SU-DHL-6 (cell line): ENCODE results near the gene HS6ST2.

Source experiments
- H2AFZ ChIP-seq: fragments of 200-600 bp; sonication (generic); 2 replicates; pipeline ENCODE4 v1.6.1; 2014; ENCODE audit warnings: low read depth, mild to moderate bottlenecking, moderate library complexity, mixed read lengths, antibody characterized with exemption, low read length; ENCODE audit not compliant: severe bottlenecking
- H3F3A ChIP-seq: fragments of 200-600 bp; shearing (Covaris generic); 2 replicates; pipeline ENCODE4 v1.6.0; 2016; ENCODE audit warnings: antibody characterized with exemption, mild to moderate bottlenecking; ENCODE audit not compliant: insufficient read depth
- H3K27ac ChIP-seq: fragments of 200-600 bp; sonication (generic); 2 replicates; pipeline ENCODE4 v1.5.1; 2016; ENCODE audit warnings: low read depth, mild to moderate bottlenecking, low read length, moderate library complexity, mixed read lengths
- H3K27me3 ChIP-seq: fragments of 200-600 bp; sonication (generic), shearing (Covaris generic); 2 replicates; pipeline ENCODE4 v1.6.0; 2014; ENCODE audit warnings: mild to moderate bottlenecking, low read length
- H3K36me3 ChIP-seq: fragments of 200-600 bp; sonication (generic); 2 replicates; pipeline ENCODE4 v1.6.1; 2014; ENCODE audit warnings: mild to moderate bottlenecking, low read length, mixed read lengths
- H3K4me2 ChIP-seq: fragments of 300-600, 200-600 bp; shearing (Covaris generic), sonication (generic); 2 replicates; pipeline ENCODE4 v1.6.0; 2014; ENCODE audit warnings: low read length, low read depth, mild to moderate bottlenecking; ENCODE audit not compliant: poor library complexity, severe bottlenecking
- H3K4me3 ChIP-seq: fragments of 200-600 bp; sonication (generic); 2 replicates; pipeline ENCODE4 v1.5.1; 2014; ENCODE audit warnings: antibody characterized with exemption, low read length, mild to moderate bottlenecking, mixed read lengths; ENCODE audit not compliant: insufficient read depth, poor library complexity, severe bottlenecking
- H3K79me2 ChIP-seq: fragments of 200-600 bp; sonication (generic); 2 replicates; pipeline ENCODE4 v1.6.1; 2014; ENCODE audit warnings: mild to moderate bottlenecking, low read length, moderate library complexity; ENCODE audit not compliant: insufficient read depth
- H3K9ac ChIP-seq: fragments of 200-600 bp; sonication (generic); 2 replicates; pipeline ENCODE4 v1.7.0; 2014; ENCODE audit warnings: mild to moderate bottlenecking, low read length
- H3K9me2 ChIP-seq: fragments of 200-600 bp; sonication (generic); replicated peaks from 2 replicates; pipeline ENCODE4 v1.6.1; 2014; ENCODE audit warnings: low read length; ENCODE audit not compliant: insufficient read depth
- H3K9me3 ChIP-seq: fragments of 200-600 bp; sonication (generic); 2 replicates; pipeline ENCODE4 v1.6.1; 2014; ENCODE audit warnings: low read length, mixed read lengths; ENCODE audit not compliant: insufficient read depth
- H4K20me1 ChIP-seq: fragments of 200-600 bp; sonication (generic); 2 replicates; pipeline ENCODE4 v1.6.1; 2014; ENCODE audit warnings: low read depth, mild to moderate bottlenecking, antibody characterized with exemption, low read length, moderate library complexity, mixed read lengths
- CTCF ChIP-seq: fragments of 200-600 bp; sonication (generic); IDR thresholded peaks from one replicate; pipeline ENCODE4 v1.5.1; 2017; ENCODE audit warnings: antibody characterized with exemption, mild to moderate bottlenecking, low read length, moderate library complexity; ENCODE audit not compliant: insufficient read depth, poor library complexity, severe bottlenecking
- EZH2phosphoT487 ChIP-seq: fragments of 200-600 bp; sonication (generic), shearing (Covaris generic); conservative IDR thresholded peaks from 2 replicates; pipeline ENCODE4 v1.6.1; 2018; ENCODE audit warnings: mild to moderate bottlenecking, antibody characterized with exemption, low read length, moderate library complexity, mixed read lengths

Gene HS6ST2

DNA sequence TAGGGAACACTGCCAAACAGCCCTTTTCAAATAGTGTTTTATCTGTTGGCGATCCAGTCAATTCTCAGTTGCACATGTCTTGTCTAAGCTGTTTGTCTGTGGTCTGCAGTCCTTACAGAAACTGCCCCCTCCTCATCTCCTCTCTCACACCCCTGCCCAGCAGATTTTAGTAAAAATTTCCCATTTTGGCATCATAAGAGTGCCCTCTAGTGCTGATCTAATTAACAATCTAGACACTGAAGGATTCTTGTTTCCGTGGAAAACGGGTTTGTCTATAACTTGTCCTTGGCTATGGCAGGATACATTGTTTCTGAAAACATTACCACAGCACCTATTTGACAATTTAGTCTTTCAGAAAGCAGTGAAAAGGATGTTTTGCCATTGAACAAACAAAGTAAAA, 242.4 kb downstream of the HS6ST2 start:
- Histone ChIP-seq H3K9me3 (no peaks in the 10 kb centered on the region), H3K79me2 (no peaks in the 10 kb centered on the region)
- TF ChIP-seq EZH2phosphoT487 (no peak), CTCF (no peak)

DNA sequence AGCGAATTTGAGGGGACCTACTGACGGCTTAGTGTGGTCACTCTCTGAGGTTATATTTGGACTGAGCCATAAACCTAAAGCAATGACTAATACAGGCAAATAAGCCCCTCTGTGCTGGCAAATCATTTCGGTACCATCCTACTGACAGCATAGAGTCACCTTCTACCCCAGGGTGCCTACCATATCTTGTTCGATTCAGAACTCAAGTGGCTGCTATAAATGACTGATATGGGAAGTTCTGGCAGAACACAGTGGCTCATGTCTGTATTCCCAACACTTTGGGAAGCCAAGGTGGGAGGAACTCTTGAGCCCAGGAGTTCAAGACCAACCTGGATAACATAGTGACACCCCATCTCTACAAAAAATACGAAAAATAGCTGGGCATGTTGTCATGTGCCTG, 243.5 kb downstream of the HS6ST2 start:
- no peak overlapping the region for H3K4me3 ChIP-seq
- TF ChIP-seq EZH2phosphoT487: no peak
- no peak for TF ChIP-seq CTCF
- H3K9me2 ChIP-seq: no peaks in the 10 kb centered on the region

More for the DNA sequence above, 242.4 kb downstream of the HS6ST2 start:
- no peaks in the 10 kb centered on the region for H3F3A ChIP-seq
- no peak overlapping the region for H3K4me3 ChIP-seq
- H4K20me1 ChIP-seq: no peaks in the 10 kb centered on the region
- no peak overlapping the region for H3K4me2 ChIP-seq
- H3K27ac ChIP-seq: no peak overlapping the region
- H3K27me3 ChIP-seq: no peaks in the 10 kb centered on the region
- no peak overlapping the region for H3K9ac ChIP-seq
- no peaks in the 10 kb centered on the region for H3K9me2 ChIP-seq
- H3K36me3 ChIP-seq: no peaks in the 10 kb centered on the region
- H2AFZ ChIP-seq: no peak overlapping the region

DNA sequence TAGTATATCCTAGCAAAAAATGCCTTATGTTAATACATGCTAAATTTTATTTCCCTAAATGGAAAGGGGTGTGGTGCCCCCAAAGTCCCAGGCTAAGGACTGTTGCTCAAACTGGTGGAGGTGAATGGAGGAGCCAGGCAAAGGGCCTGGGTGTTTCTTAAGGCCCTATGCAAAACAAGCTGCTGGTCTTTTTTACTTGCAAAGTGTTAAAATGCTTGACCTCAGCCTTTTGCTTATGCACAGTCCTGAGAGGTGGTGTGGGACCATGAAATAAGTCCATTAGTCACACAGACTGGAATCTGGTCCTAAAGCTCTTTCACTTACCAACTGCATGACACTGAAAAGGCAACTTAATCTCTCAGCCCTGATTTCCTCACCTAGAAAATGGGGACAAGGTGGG, 246.1 kb downstream of the HS6ST2 start:
- no peak for TF ChIP-seq CTCF
- Histone ChIP-seq H3K9me3 (no peaks in the 10 kb centered on the region), H4K20me1 (no peaks in the 10 kb centered on the region), H3K79me2 (no peaks in the 10 kb centered on the region), H3K4me3 (no peak overlapping the region), H3F3A (no peaks in the 10 kb centered on the region), H2AFZ (no peak overlapping the region), H3K27ac (no peak overlapping the region), H3K9ac (no peak overlapping the region), H3K4me2 (no peak overlapping the region), H3K27me3 (no peaks in the 10 kb centered on the region), H3K36me3 (no peaks in the 10 kb centered on the region), H3K9me2 (no peaks in the 10 kb centered on the region)

More for the DNA sequence above, 243.5 kb downstream of the HS6ST2 start:
- H4K20me1 ChIP-seq: no peaks in the 10 kb centered on the region
- H3F3A ChIP-seq: no peaks in the 10 kb centered on the region
- no peaks in the 10 kb centered on the region for H3K36me3 ChIP-seq
- no peaks in the 10 kb centered on the region for H3K9me3 ChIP-seq
- H3K79me2 ChIP-seq: no peaks in the 10 kb centered on the region
- H2AFZ ChIP-seq: no peak overlapping the region
- no peak overlapping the region for H3K27ac ChIP-seq
- H3K4me2 ChIP-seq: no peak overlapping the region
- no peaks in the 10 kb centered on the region for H3K27me3 ChIP-seq
- H3K9ac ChIP-seq: no peak overlapping the region
